Left lung (tissue), 10 donors: ENCODE results near the gene C1QA. TPM values are rescaled to one million over a fixed set of nuclear protein-coding genes. Genes with fewer than 3 reads are reported as not detected.
"Not testable (repeated sequence)": the region's sequence is repeated elsewhere in the genome, so short reads cannot be mapped to it uniquely, and the experiment has no call there.

ENCODE experiments used
- ATAC-seq: fragments of 200-7000 bp; cut with Tn5 transposase; one replicate; pipeline ENCODE4 v1.9.1; 2020; ENCODE audit warnings: moderate library complexity
- DNase-seq, 4 donors: peaks; one replicate each; pipeline ENCODE4 v3.0.0-alpha.2; 2013 to 2020
- H3K27ac ChIP-seq, 2 donors: fragments of 200-600 bp; sonication (generic) in 1 of 2; one replicate each; pipeline versions ENCODE4 v1.5.0 to v1.8.0; 2020 to 2021
- H3K27me3 ChIP-seq, 2 donors: fragments of 200-600 bp; sonication (generic) in 1 of 2; one replicate each; pipeline versions ENCODE4 v1.5.0 to v1.8.0; 2020 to 2021
- H3K36me3 ChIP-seq, 2 donors: fragments of 200-600 bp; sonication (generic) in 1 of 2; one replicate each; pipeline versions ENCODE4 v1.5.0 to v1.8.0; 2020 to 2021
- H3K4me1 ChIP-seq, 2 donors: fragments of 200-600 bp; one replicate each; pipeline ENCODE4 v1.8.0; 2021
- H3K4me3 ChIP-seq, 2 donors: fragments of 200-600 bp; sonication (generic) in 1 of 2; one replicate each; pipeline versions ENCODE4 v1.5.0 to v1.8.0; 2020 to 2021; ENCODE audit warnings: mild to moderate bottlenecking in 1 of 2
- H3K9me3 ChIP-seq, 2 donors: fragments of 200-600 bp; sonication (generic) in 1 of 2; one replicate each; pipeline versions ENCODE4 v1.5.0 to v1.8.0; 2020 to 2021
- CTCF ChIP-seq, 2 donors: fragments of 200-600 bp; sonication (generic) in 1 of 2; IDR thresholded peaks; one replicate each; pipeline versions ENCODE4 v1.5.0 to v1.8.0; 2021; ENCODE audit warnings: antibody characterized with exemption in 2 of 2
- intact Hi-C, 2 donors: fragments of 100-400 bp; cut with DNase I; formaldehyde crosslinking; loops; one replicate each; pipeline versions ENCODE4 v1.11.2 to v1.14.2; 2022
- polyA plus RNA-seq, 6 donors: library from polyadenylated mRNA; unstranded; fragments of 120-200 nt; gene quantifications; one replicate each; pipeline ENCODE4 v1.2.1, GENCODE V29; 2013; ENCODE audit not compliant: insufficient read length in 6 of 6
- total RNA-seq, 2 donors: library from RNA; stranded (reverse); fragmentation: NEBNext Ultra II Directional; extraction: Animal tissue kit (Norgen Biotek cat#: 25700); gene quantifications; one replicate each; pipeline ENCODE4 v1.2.1, GENCODE V29; 2021
- donor health status: DM: no; HTN: yes; CAD: no.
- donor health status: DM: no; HTN: no; CAD: no.

The C1QA gene
- total and polyA plus RNA-seq, 8 donors: 15.3 to 476 (median 24.1) TPM

- H3K27me3 ChIP-seq: peaks cover 0 to 86% of the 10 kb centered on the region in 2 donors
These were observed 37.3 kb downstream of the C1QA start for GRCh38 chr1:22673486-22674409.

DNA sequence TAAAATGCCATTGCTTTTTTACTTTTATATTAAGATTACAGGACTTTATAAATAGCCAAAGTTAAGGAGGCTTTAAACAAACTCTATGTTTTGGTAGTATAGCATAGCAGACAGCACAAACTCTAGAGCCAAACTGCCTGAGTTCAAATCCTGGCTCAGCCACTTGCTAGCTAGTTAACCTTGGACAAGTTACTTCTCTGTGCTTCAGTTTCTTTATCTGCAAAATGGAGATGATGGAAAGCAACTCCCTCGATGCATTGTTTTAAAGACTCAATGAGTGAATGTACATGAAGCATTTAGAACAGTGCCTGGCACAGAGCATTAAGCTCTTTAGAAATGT lies 38.0 kb downstream of the C1QA start:
- no peak for DNase-seq
- intact Hi-C loops: loop anchor here in 1 of 2 donors (10.0 kb wide), 1 partner anchor 250 kb away; no protein-coding TSS in a partner anchor
- no peak overlapping the region for H3K4me3 ChIP-seq
- H3K4me1 ChIP-seq: no peaks in the 10 kb centered on the region
- no peak for ATAC-seq
- no peaks in the 10 kb centered on the region for H3K9me3 ChIP-seq
- peaks cover 0 to 82% of the 10 kb centered on the region in 2 donors for H3K27me3 ChIP-seq
- no peak overlapping the region for H3K27ac ChIP-seq
- no peak for TF ChIP-seq CTCF (IDR thresholded peaks at IDR 0.05)
- no peaks in the 10 kb centered on the region for H3K36me3 ChIP-seq

More at GRCh38 chr1:22673486-22674409, 37.3 kb downstream of the C1QA start:
- DNase-seq (peak in 1 of 4 donors; percentile 52), ATAC-seq (peak; percentile 72)
- intact Hi-C loops: loop anchor here in 1 of 2 donors (10.0 kb wide), 1 partner anchor 251 kb away; no protein-coding TSS in a partner anchor
- Histone ChIP-seq H3K36me3 (no peaks in the 10 kb centered on the region), H3K4me1 (no peaks in the 10 kb centered on the region), H3K27ac (no peak overlapping the region), H3K9me3 (no peaks in the 10 kb centered on the region), H3K4me3 (no peak overlapping the region)
- TF ChIP-seq CTCF (IDR thresholded peaks at IDR 0.05): peak; percentile 42 to 67

- intact Hi-C loops: loop anchor here in 1 of 2 donors (10.0 kb wide), 1 partner anchor 249 kb away; no protein-coding TSS in a partner anchor
- H3K27ac ChIP-seq, DNase-seq, ATAC-seq, H3K36me3 ChIP-seq, H3K4me3 ChIP-seq, H3K4me1 ChIP-seq, H3K9me3 ChIP-seq: not testable (repeated sequence)
- H3K27me3 ChIP-seq: peaks cover 0 to 67% of the 10 kb centered on the region in 2 donors
These were observed 39.7 kb downstream of the C1QA start for GRCh38 chr1:22676151-22676550.

GRCh38 chr1:22676916-22677583 lies 40.6 kb downstream of the C1QA start:
- no peak overlapping the region for H3K27ac ChIP-seq
- no peaks in the 10 kb centered on the region for H3K36me3 ChIP-seq
- intact Hi-C loops: loop anchor here in 1 of 2 donors (10.0 kb wide), 1 partner anchor 248 kb away; no protein-coding TSS in a partner anchor
- no peaks in the 10 kb centered on the region for H3K9me3 ChIP-seq
- no peaks in the 10 kb centered on the region for H3K4me1 ChIP-seq
- no peak overlapping the region for H3K4me3 ChIP-seq
- TF ChIP-seq CTCF (IDR thresholded peaks at IDR 0.05): no peak
- peaks cover 0 to 62% of the 10 kb centered on the region in 2 donors for H3K27me3 ChIP-seq
- ATAC-seq (no peak), DNase-seq (no peak)

DNA sequence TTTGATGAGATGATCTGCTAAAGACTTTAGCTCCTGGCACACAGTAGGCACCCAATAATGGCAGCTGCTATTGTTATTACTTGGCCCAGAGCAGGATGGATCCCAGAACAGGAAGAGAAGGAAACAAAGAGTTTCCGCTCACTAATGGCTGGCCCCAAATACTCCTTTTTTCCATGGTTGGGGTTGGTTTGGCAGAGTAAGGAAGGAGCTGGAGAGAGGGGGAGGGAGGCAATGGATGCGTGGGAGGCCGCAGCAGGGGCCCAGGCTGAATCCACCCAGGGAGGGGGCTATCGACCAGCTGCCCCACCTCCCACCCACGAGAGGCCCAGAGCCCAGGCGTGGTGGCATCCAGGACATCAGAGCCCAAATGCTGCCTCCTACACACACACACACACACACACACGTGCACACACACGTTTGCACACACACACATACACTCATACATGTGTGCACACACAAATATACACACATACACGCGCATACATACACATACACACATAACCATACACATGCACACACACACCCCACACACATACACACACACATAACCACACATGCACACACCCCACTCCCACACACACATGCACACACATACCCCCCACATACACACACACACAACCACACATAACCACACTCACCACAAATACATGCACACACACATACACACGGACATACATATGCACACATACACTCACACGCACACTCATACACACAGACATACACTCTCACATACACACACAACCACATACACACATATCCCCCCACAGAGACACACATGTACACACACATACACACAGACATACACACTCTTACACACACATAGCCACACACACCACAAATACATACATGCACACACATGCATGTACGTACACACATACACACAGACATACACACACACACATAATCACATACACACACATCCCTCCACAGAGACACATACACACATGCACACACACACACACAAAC lies 41.8 kb downstream of the C1QA start:
- no peak for DNase-seq
- intact Hi-C loops: loop anchor here in 1 of 2 donors (10.0 kb wide), 1 partner anchor 247 kb away; no protein-coding TSS in a partner anchor
- no peak overlapping the region for H3K27ac ChIP-seq
- H3K9me3 ChIP-seq: no peaks in the 10 kb centered on the region
- H3K4me1 ChIP-seq: no peaks in the 10 kb centered on the region
- no peak overlapping the region for H3K4me3 ChIP-seq
- ATAC-seq: no peak
- peaks cover 0 to 54% of the 10 kb centered on the region in 2 donors for H3K27me3 ChIP-seq
- H3K36me3 ChIP-seq: no peaks in the 10 kb centered on the region
- no peak for TF ChIP-seq CTCF (IDR thresholded peaks at IDR 0.05)
